ENCODE data around the gene GPX4. TPM values are rescaled to one million over a fixed set of nuclear protein-coding genes. Genes with fewer than 3 reads are reported as not detected.

GPX4 gene
- total RNA-seq, 1 experiment from 2014 or later = 355 TPM

GRCh38 chr19:1134431-1134830 lies 30.6 kb downstream of the GPX4 start:
- Histone ChIP-seq H4K91ac (ENCODE audit: insufficient read length, low read depth, low read length) (no peak overlapping the region), H4K8ac (replicated peaks; ENCODE audit: insufficient read length, low read depth, low read length) (no peak overlapping the region), H3K23me2 (ENCODE audit: insufficient read length, low read depth, low read length, poor library complexity, severe bottlenecking) (no peaks in the 10 kb centered on the region), H2BK5ac (ENCODE audit: insufficient read length, low read length) (no peak overlapping the region), H3K79me1 (ENCODE audit: insufficient read depth, low read depth, low read length, poor library complexity, severe bottlenecking) (no peaks in the 10 kb centered on the region), H3K23ac (ENCODE audit: insufficient read length, low read depth, low read length) (no peak overlapping the region), H3K4me1 (ENCODE audit: insufficient read depth, low read length) (no peaks in the 10 kb centered on the region; the same call in 1 of the 2 replicates), H3K79me2 (ENCODE audit: insufficient read depth, low read length) (no peaks in the 10 kb centered on the region; the same call in 1 of the 2 replicates), H3K9ac (ENCODE audit: extremely low read depth, insufficient read length, low read length) (no peak overlapping the region), H2BK120ac (ENCODE audit: low read depth, low read length, poor library complexity, severe bottlenecking) (no peak overlapping the region), H2BK20ac (ENCODE audit: low read depth, low read length, poor library complexity, severe bottlenecking) (no peak overlapping the region), H3K9me3 (ENCODE audit: control insufficient read depth, low read depth, low read length) (no peaks in the 10 kb centered on the region), H2AFZ (ENCODE audit: low read length) (no peak overlapping the region), H3K18ac (ENCODE audit: insufficient read length, low read depth, low read length) (no peak overlapping the region), H3K56ac (ENCODE audit: insufficient read length, low read depth, low read length) (no peak overlapping the region), H3K4ac (ENCODE audit: low read depth, low read length) (no peak overlapping the region), H3K27me3 (ENCODE audit: insufficient read depth, low read length) (no peaks in the 10 kb centered on the region), H4K20me1 (ENCODE audit: control insufficient read depth, insufficient read depth, insufficient read length) (no peaks in the 10 kb centered on the region), H3T11ph (ENCODE audit: low read length) (no peak overlapping the region), H2AK5ac (ENCODE audit: insufficient read length, low read length) (no peak overlapping the region), H2BK15ac (ENCODE audit: low read depth, low read length) (no peak overlapping the region), H3K14ac (ENCODE audit: insufficient read depth, low read length) (no peak overlapping the region), H2BK12ac (ENCODE audit: insufficient read length, low read depth, low read length) (no peak overlapping the region), H4K5ac (ENCODE audit: insufficient read length, low read depth, low read length) (no peak overlapping the region), H3K4me2 (ENCODE audit: insufficient read depth, insufficient read length, low read length) (no peak overlapping the region), H3K27ac (ENCODE audit: insufficient read length, low read depth, low read length) (no peak overlapping the region)
- DNase-seq = no peak
- no CpG with 5 or more reads among the region's 11 CpGs for WGBS (ENCODE audit: extremely low coverage, insufficient read length, low lambda C conversion rate)
- H3K36me3 Mint-ChIP-seq (ENCODE audit: insufficient read depth in 1 of 3, low read depth in 3 of 3) = peaks cover 3 to 13% (median 8%) of the 10 kb centered on the region in 3 experiments; a peak in 4 of 7 replicates
- H3K27me3 Mint-ChIP-seq (ENCODE audit: low read depth) = no peaks in the 10 kb centered on the region
- no peak for TF ChIP-seq CTCF (conservative IDR thresholded peaks at IDR 0.05)
- H3K27ac Mint-ChIP-seq = no peak overlapping the region; a peak in 1 of 7 replicates
- no peaks in the 10 kb centered on the region for H3K9me3 Mint-ChIP-seq
- H3K4me1 Mint-ChIP-seq = peaks cover 4 to 11% of the 10 kb centered on the region in 2 experiments
- H3K4me3 Mint-ChIP-seq = no peak overlapping the region
